NCI-H510A (cell line): Measurements from ENCODE around the gene ZNF547.

Experiments
- DNase-seq: peaks from one replicate; lab custom pipeline; 2025; lab: John Stamatoyannopoulos, UW

Gene ZNF547

GRCh38 chr19:57362997-57363687 is at the start of gene ZNF547, which contains the start of gene TRAPPC2B:
TSS of gene ZNF547 (plus strand) at chr19:57363551. CDS start at chr19:57368556, 5,005 bp downstream.
TSS of gene TRAPPC2B (plus strand) at chr19:57363551. CDS start at chr19:57364834, 1,283 bp downstream.
- DNase-seq: peak; percentile 96

- DNase-seq: no peak
Observed at GRCh38 chr19:57314146-57314545, 49.2 kb upstream of the ZNF547 start.

GRCh38 chr19:57317503-57317902 is 45.8 kb upstream of the ZNF547 start:
- no peak for DNase-seq

GRCh38 chr19:57319869-57320179 is 43.5 kb upstream of the ZNF547 start:
- no peak for DNase-seq

GRCh38 chr19:57320180-57321084 is 42.9 kb upstream of the ZNF547 start, which contains the start of gene ZNF543:
TSS of gene ZNF543 (plus strand) at chr19:57320472. CDS start at chr19:57320854, 382 bp downstream.
- DNase-seq: peak; percentile 90

- DNase-seq: no peak
Observed at GRCh38 chr19:57321116-57321515, 42.2 kb upstream of the ZNF547 start.

- DNase-seq: no peak
Observed at GRCh38 chr19:57321751-57322150, 41.6 kb upstream of the ZNF547 start.

- no peak for DNase-seq
Observed at GRCh38 chr19:57324992-57325391, 38.4 kb upstream of the ZNF547 start.

- DNase-seq: no peak
Observed at GRCh38 chr19:57327993-57328392, 35.4 kb upstream of the ZNF547 start.

- DNase-seq: no peak
Observed at GRCh38 chr19:57334191-57334590, 29.2 kb upstream of the ZNF547 start.

- no peak for DNase-seq
Observed at GRCh38 chr19:57338877-57339276, 24.5 kb upstream of the ZNF547 start.

GRCh38 chr19:57342582-57342981 is 20.8 kb upstream of the ZNF547 start:
- DNase-seq: no peak

GRCh38 chr19:57348136-57348535 is 15.2 kb upstream of the ZNF547 start:
- DNase-seq: no peak

GRCh38 chr19:57350877-57351805 is 12.2 kb upstream of the ZNF547 start, which contains the start of gene ZNF304:
TSS of gene ZNF304 (plus strand) at chr19:57351271. CDS start at chr19:57351665, 394 bp downstream.
- DNase-seq: peak; percentile 79

- DNase-seq: no peak
Observed at GRCh38 chr19:57351867-57352266, 11.5 kb upstream of the ZNF547 start.

GRCh38 chr19:57355916-57356315 is 7.4 kb upstream of the ZNF547 start:
- DNase-seq: no peak

- DNase-seq: no peak
Observed at GRCh38 chr19:57357406-57357805, 5.9 kb upstream of the ZNF547 start.

- no peak for DNase-seq
Observed at GRCh38 chr19:57359300-57359699, 4.1 kb upstream of the ZNF547 start.

GRCh38 chr19:57362419-57362818 is 932 bp upstream of the ZNF547 start:
- DNase-seq: no peak

GRCh38 chr19:57363688-57364181 is 384 bp downstream of the ZNF547 start:
- no peak for DNase-seq

GRCh38 chr19:57366776-57367175 is 3.4 kb downstream of the ZNF547 start:
- DNase-seq: no peak

GRCh38 chr19:57374179-57374578 is 10.8 kb downstream of the ZNF547 start:
- DNase-seq: no peak
